ENCODE results near the gene PIGV.
"Not testable (repeated sequence)": the region's sequence is repeated elsewhere in the genome, so short reads cannot be mapped to it uniquely, and the experiment has no call there.

The PIGV gene

DNA sequence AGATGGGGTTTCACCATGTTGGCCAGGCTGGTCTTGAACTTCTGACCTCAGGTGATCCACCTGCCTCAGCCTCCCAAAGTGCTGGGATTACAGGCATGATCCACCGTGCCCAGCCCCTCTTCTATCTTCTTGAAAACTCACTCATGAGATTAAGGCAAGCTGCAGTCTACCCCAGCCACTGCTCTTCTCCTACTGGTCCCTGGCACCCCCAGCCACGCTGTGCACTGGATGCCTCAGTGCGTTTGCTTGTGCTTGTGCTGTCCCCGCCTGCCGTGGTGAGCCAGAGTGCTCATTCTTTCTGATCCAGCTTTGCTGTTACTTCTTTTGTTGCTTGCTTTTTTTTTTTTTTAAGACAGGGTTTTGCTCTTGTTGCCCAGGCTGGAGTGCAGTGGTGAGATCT is 49.9 kb downstream of the PIGV start:
- DNase-seq = not testable (repeated sequence)

DNA sequence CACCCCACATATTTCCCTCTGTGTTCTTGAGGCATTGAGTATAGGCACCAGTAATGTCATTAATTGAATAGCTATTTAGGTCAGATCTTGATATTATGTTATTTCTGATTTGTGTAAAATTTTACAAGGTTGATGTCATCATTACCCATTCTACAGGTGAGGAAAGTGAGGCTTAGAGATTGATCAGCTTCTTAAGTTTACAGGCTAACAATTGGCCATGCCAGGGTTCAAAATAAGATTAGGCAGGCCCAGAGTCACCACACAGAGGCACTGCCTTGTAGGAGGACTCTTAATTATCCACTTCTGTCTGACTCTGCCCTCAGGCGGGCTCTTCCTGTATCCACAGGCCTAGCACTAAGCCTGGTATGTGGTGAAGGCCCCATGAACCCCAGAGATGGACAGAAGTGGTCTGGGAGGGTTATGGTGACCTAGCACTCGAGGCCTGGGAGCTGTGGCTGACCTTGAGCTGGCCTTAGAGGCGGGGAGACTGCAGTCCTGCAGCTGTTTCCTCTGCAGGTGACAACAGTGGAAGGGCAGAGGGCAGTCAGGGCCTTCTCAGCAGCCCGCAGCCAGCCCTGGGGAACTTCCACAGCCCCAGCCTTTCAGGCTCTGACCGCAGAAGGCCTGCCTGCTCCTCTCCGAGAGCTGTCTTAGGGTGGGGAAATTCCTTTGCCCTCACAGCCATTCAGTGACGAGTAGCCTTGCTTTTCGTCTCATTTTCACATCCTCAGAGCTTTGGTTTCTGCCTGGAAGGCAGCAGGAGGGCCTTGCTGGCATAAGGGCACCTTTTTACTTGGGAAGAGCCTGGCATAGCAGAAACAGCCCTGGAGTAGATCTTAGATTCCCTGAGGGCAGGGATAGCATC is 51.0 kb downstream of the PIGV start:
- no peak for DNase-seq

DNA sequence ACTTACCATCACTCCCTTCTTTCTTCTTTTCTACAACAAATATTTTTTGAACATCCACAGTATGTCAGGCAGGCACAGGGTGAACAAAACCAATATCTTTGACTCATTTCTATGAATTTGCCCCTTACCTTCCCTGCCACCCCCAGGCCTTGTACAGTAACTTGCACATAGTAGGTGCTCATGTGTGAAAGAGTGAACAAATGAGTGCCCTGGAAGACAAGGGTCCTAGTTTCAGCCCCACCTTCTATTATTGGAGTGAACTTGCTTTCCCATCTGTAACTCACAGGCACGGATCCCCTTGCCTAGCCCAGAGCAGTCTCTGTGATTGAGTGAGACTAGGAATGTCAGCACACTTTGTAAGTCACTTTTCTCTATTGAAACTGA is 51.6 kb downstream of the PIGV start:
- DNase-seq = no peak

DNA sequence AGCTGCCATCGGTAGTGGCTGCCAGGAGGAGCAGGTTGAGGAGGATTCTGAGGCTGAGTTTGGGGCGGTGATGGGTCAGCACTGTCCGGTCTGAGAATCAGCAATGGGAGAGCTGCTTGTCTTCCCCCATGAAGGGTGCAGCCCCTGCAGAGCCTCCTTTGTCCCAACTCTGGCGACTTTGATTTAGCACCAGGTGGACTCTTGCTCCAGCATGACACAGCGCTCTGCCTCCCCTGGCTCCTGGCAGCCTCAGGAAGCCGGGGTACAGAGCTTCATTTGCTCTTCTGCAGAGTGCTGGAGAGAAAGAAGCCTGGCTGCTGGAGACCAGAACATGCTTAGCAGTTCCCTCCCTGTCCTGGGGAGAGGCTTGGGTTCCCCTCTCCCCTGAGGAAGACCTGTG is 52.0 kb downstream of the PIGV start:
- no peak for DNase-seq

DNA sequence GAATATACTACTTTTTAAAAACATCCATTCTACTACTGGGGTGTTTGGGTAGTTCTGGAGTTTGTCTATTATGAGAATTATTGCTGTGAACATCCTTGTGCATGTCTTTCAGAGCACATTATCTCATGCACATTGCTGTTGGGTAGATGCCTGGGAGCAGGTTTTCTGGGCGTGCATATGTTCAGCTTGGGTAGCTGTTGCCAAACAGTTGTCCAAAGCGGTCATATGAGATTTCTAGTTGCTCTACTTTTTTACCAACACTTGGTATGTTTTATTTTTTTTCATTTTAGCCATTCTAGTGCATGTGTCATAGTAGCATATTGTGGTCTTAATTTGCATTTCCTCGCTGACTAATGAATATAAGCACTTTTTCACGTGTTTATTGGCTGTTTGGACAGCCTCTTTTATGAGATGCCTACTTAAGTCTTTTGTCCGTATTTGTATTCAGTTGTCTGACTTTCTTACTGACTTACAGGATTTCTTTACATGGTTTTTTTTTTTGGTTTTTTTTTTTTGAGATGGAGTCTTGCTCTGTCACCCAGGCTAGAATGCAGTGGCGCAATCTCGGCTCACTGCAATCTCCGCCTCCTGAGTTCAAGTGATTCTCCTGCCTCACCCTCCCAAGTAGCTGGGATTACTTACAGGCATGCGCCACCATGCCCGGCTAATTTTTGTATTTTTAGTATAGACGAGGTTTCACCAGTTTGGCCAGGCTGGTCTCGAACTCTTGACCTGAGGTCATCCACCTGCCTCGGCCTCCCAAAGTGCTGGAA is 56.9 kb downstream of the PIGV start:
- no peak for DNase-seq

DNA sequence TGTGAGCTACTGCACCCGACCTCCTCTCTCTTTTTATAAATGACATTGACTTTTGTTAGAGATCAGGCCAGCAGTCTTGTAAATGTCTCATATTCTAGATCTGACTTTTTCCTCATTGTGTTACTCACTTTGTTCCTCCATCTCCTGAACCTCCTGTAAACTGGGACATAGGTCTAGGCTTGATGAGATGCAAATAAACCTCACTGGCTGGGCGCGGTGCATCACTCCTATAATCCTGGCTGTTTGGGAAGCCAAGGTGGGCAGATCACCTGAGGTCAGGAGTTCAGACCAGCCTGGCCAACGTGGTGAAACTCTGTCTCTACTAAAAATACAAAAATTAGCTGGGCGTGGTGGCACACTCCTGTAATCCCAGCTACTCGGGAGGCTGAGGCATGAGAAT is 60.1 kb downstream of the PIGV start:
- not testable (repeated sequence) for DNase-seq
